Measurements from ENCODE around the gene HIBADH. TPM values are rescaled to one million over a fixed set of nuclear protein-coding genes. Genes with fewer than 3 reads are reported as not detected.

Gene HIBADH
- total RNA-seq, 1 experiment from 2014 or later = 23.2 TPM

DNA sequence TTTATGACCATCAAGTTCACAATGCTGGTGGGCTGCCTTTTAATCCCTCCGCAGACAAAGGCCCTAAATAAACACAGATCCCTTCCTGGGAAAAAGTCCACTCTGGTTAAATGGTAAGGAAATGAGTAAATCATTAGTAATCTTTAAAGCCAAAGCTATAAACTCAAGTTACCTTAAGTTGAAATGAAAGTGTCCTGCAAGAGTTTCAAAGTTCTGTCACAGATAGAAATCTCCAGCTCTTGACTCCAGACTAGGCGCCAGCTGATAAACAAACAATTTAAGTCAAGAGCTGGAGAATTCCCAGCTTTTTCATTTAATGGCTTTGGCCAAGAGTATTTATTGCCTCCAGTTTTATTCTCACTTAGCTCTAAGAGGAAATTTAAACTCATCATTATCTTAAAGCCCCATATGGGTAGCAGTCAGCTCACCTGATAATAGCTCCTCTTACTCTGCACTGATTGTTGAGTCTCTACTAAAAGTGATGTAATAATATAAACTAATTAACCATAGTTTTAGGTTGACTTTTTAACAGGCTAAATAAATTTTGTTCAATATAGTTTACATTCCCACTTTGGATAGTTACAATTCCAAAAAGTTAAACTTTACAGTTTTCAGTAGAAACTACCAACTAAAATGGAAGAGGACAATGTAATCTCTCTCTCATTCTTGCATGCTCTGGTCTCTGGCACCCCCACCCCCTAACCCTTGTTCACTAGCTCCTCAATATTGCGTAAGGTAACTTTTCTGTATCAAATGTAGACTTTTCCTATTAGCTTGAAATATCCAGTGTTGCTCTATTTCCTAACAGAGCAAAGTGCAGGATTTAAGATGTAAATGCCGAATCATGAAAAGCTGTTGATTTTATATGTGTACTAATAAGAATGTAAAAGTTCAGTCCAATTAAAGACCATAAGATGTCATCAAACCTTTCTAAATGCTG, 56.1 kb downstream of the HIBADH start:
- H2BK20ac ChIP-seq (ENCODE audit: low read depth, low read length, poor library complexity, severe bottlenecking) = no peak overlapping the region
- no peak overlapping the region for H2BK120ac ChIP-seq (ENCODE audit: low read depth, low read length, poor library complexity, severe bottlenecking)
- H4K20me1 ChIP-seq (ENCODE audit: control insufficient read depth, insufficient read depth, insufficient read length) = no peaks in the 10 kb centered on the region
- no peak overlapping the region for H3T11ph ChIP-seq (ENCODE audit: low read length)
- no peak overlapping the region for H2AFZ ChIP-seq (ENCODE audit: low read length)
- no peak overlapping the region for H4K8ac ChIP-seq (replicated peaks; ENCODE audit: insufficient read length, low read depth, low read length)
- H3K27me3 ChIP-seq (ENCODE audit: insufficient read depth, low read length) = no peaks in the 10 kb centered on the region
- H4K91ac ChIP-seq (ENCODE audit: insufficient read length, low read depth, low read length) = no peak overlapping the region
- no peak overlapping the region for H2AK5ac ChIP-seq (ENCODE audit: insufficient read length, low read length)
- Mint-ChIP-seq H3K27ac (peak overlapping the region; percentile 36 to 79 (median 59); a peak in 3 of 7 replicates), H3K9me3 (no peaks in the 10 kb centered on the region), H3K4me3 (no peak overlapping the region), H3K4me1 (peaks cover 46 to 52% of the 10 kb centered on the region in 2 experiments), H3K27me3 (ENCODE audit: low read depth) (no peaks in the 10 kb centered on the region), H3K36me3 (ENCODE audit: insufficient read depth in 1 of 3, low read depth in 3 of 3) (no peaks in the 10 kb centered on the region)
- H3K9me3 ChIP-seq (ENCODE audit: control insufficient read depth, low read depth, low read length) = no peaks in the 10 kb centered on the region
- H3K4me1 ChIP-seq (ENCODE audit: insufficient read depth, low read length) = no peaks in the 10 kb centered on the region
- no peak overlapping the region for H3K9ac ChIP-seq (ENCODE audit: extremely low read depth, insufficient read length, low read length)
- no peak overlapping the region for H2BK12ac ChIP-seq (ENCODE audit: insufficient read length, low read depth, low read length)
- H3K18ac ChIP-seq (ENCODE audit: insufficient read length, low read depth, low read length) = no peak overlapping the region
- H3K23ac ChIP-seq (ENCODE audit: insufficient read length, low read depth, low read length) = no peak overlapping the region
- TF ChIP-seq, protein P1, sequence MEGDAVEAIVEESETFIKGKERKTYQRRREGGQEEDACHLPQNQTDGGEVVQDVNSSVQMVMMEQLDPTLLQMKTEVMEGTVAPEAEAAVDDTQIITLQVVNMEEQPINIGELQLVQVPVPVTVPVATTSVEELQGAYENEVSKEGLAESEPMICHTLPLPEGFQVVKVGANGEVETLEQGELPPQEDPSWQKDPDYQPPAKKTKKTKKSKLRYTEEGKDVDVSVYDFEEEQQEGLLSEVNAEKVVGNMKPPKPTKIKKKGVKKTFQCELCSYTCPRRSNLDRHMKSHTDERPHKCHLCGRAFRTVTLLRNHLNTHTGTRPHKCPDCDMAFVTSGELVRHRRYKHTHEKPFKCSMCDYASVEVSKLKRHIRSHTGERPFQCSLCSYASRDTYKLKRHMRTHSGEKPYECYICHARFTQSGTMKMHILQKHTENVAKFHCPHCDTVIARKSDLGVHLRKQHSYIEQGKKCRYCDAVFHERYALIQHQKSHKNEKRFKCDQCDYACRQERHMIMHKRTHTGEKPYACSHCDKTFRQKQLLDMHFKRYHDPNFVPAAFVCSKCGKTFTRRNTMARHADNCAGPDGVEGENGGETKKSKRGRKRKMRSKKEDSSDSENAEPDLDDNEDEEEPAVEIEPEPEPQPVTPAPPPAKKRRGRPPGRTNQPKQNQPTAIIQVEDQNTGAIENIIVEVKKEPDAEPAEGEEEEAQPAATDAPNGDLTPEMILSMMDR (conservative IDR thresholded peaks at IDR 0.05) = no peak
- no peak overlapping the region for H3K27ac ChIP-seq (ENCODE audit: insufficient read length, low read depth, low read length)
- no peak overlapping the region for H2BK5ac ChIP-seq (ENCODE audit: insufficient read length, low read length)
- H3K4me2 ChIP-seq (ENCODE audit: insufficient read depth, insufficient read length, low read length) = no peak overlapping the region
- H3K4ac ChIP-seq (ENCODE audit: low read depth, low read length) = no peak overlapping the region
- no peaks in the 10 kb centered on the region for H3K79me1 ChIP-seq (ENCODE audit: insufficient read depth, low read depth, low read length, poor library complexity, severe bottlenecking)
- H3K14ac ChIP-seq (ENCODE audit: insufficient read depth, low read length) = no peak overlapping the region
- WGBS (ENCODE audit: extremely low coverage, insufficient read length, low lambda C conversion rate) = no CpG with 5 or more reads among the region's 4 CpGs
- H3K23me2 ChIP-seq (ENCODE audit: insufficient read length, low read depth, low read length, poor library complexity, severe bottlenecking) = no peaks in the 10 kb centered on the region
- no peak overlapping the region for H3K56ac ChIP-seq (ENCODE audit: insufficient read length, low read depth, low read length)
- H3K79me2 ChIP-seq (ENCODE audit: insufficient read depth, low read length) = no peaks in the 10 kb centered on the region
- no peak overlapping the region for H2BK15ac ChIP-seq (ENCODE audit: low read depth, low read length)
- no peak overlapping the region for H4K5ac ChIP-seq (ENCODE audit: insufficient read length, low read depth, low read length)
- DNase-seq = no peak

Measured in H9 (cell line).